Psoas muscle (tissue), 8 donors: ENCODE data around the gene DCLK2. TPM values are rescaled to one million over a fixed set of nuclear protein-coding genes. Genes with fewer than 3 reads are reported as not detected.

Experiments
- ATAC-seq, 4 donors: fragments of 200-7000 bp; cut with Tn5 transposase; one replicate each; pipeline ENCODE4 v1.9.1; 2020; ENCODE audit warnings: moderate library complexity in 3 of 4, mild to moderate bottlenecking in 2 of 4
- DNase-seq, 2 donors: peaks; one replicate each; pipeline ENCODE4 v3.0.0-alpha.2; 2020
- H3K27ac ChIP-seq: fragments of 200-600 bp; one replicate; pipeline ENCODE4 v1.8.0; 2022
- H3K27me3 ChIP-seq, 3 donors: fragments of 200-600 bp in 1 of 3; one replicate each; pipeline versions ENCODE4 v1.6.1 to v1.8.0; 2013 to 2022; ENCODE audit warnings: low read length in 2 of 3, mild to moderate bottlenecking in 2 of 3, moderate library complexity in 1 of 3; ENCODE audit not compliant: insufficient read depth in 3 of 3
- H3K36me3 ChIP-seq, 2 donors: fragments of 200-600 bp in 1 of 2; one replicate each; pipeline versions ENCODE4 v1.6.1 to v1.8.0; 2013 to 2022; ENCODE audit warnings: low read depth in 1 of 2, mild to moderate bottlenecking in 1 of 2, moderate library complexity in 1 of 2; ENCODE audit not compliant: insufficient read depth in 1 of 2
- H3K4me1 ChIP-seq: fragments of 200-600 bp; one replicate; pipeline ENCODE4 v1.8.0; 2022
- H3K4me3 ChIP-seq: fragments of 200-600 bp; one replicate; pipeline ENCODE4 v1.8.0; 2022; ENCODE audit warnings: mild to moderate bottlenecking
- H3K9me3 ChIP-seq: fragments of 200-600 bp; one replicate; pipeline ENCODE4 v1.8.0; 2022
- WGBS, 3 donors: extraction: QIAGEN DNeasy Blood & Tissue Kit; methylation state at CpG; one replicate each; pipeline versions ENCODE4 v1.1.6 to v1.1.7; 2013; 5-methylcytosine and 5-hydroxymethylcytosine counted together
- intact Hi-C, 2 donors: fragments of 100-400 bp; cut with DNase I; formaldehyde crosslinking; loops; one replicate each; pipeline versions ENCODE4 v1.11.0 to v1.14.2; 2022
- polyA plus RNA-seq, 3 donors: library from polyadenylated mRNA; stranded (reverse); fragments of 200-250 nt; gene quantifications; one replicate each; pipeline ENCODE4 v1.2.3, GENCODE V29; 2013
- total RNA-seq, 4 donors: library from RNA; stranded (reverse); fragmentation: NEBNext Ultra II Directional in 2 of 4; extraction: Animal tissue kit (Norgen Biotek cat#: 25700) in 2 of 4; gene quantifications; one replicate each; pipeline versions ENCODE4 v1.2.1 to v1.2.4, GENCODE V29; 2021 to 2023
- TF ChIP-seq, protein P1 (sequence below): fragments of 200-600 bp; IDR thresholded peaks from one replicate; pipeline ENCODE4 v1.8.0; 2022; ENCODE audit warnings: antibody characterized with exemption
- donor health status: healthy with polysubstance abuse.
- donor health status: DM: no; HTN: no; CAD: no; lungs with moderate emphysema.
- donor health status: Bipolar disorder and iron deficiency.
- donor health status: healthy.
- donor health status: DM: yes; HTN: yes; CAD: no.
- donor health status: DM: no; HTN: no; CAD: no.
- donor health status: DM: no; HTN: no; CAD: no.
- donor health status: DM: yes; HTN: yes; CAD: no.

Gene DCLK2
- total and polyA plus RNA-seq, 7 donors, result 0.18 to 1.7 (median 0.78) TPM

DNA sequence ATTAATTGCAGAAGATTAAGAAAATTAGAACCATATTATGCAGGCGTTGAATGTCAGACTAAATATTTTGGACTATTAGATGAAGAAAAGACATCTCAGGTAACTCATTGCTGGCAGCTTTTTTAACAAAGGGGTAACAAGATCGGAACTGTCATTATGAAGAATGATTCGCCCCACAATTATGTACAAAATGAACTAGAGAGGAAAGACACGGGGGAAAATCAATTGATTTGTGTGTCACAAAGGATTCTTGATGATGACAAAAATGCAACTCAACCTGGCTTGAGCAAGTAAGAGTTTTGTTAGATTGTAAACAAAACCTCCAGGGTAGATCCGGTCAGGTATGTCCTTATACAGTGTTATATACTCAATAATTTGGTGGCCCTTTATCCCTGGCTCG, 12.5 kb upstream of the DCLK2 start:
- TF ChIP-seq, protein P1, sequence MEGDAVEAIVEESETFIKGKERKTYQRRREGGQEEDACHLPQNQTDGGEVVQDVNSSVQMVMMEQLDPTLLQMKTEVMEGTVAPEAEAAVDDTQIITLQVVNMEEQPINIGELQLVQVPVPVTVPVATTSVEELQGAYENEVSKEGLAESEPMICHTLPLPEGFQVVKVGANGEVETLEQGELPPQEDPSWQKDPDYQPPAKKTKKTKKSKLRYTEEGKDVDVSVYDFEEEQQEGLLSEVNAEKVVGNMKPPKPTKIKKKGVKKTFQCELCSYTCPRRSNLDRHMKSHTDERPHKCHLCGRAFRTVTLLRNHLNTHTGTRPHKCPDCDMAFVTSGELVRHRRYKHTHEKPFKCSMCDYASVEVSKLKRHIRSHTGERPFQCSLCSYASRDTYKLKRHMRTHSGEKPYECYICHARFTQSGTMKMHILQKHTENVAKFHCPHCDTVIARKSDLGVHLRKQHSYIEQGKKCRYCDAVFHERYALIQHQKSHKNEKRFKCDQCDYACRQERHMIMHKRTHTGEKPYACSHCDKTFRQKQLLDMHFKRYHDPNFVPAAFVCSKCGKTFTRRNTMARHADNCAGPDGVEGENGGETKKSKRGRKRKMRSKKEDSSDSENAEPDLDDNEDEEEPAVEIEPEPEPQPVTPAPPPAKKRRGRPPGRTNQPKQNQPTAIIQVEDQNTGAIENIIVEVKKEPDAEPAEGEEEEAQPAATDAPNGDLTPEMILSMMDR, result no peak
- Histone ChIP-seq H3K27me3 (no peaks in the 10 kb centered on the region), H3K9me3 (no peaks in the 10 kb centered on the region), H3K36me3 (no peaks in the 10 kb centered on the region), H3K4me3 (no peak overlapping the region), H3K27ac (no peak overlapping the region), H3K4me1 (no peaks in the 10 kb centered on the region)
- intact Hi-C loops, result no loop called here
- WGBS, 3 donors, result 84 to 87% (median 85%) methylated on average over 6 of the region's 6 CpGs
- no peak for ATAC-seq
- no peak for DNase-seq

GRCh38 chr4:150067859-150068258, 10.4 kb upstream of the DCLK2 start:
- Histone ChIP-seq H3K27me3 (no peaks in the 10 kb centered on the region), H3K27ac (no peak overlapping the region), H3K9me3 (no peaks in the 10 kb centered on the region), H3K4me3 (no peak overlapping the region), H3K4me1 (no peaks in the 10 kb centered on the region), H3K36me3 (no peaks in the 10 kb centered on the region)
- TF ChIP-seq, protein P1, result no peak
- WGBS, 3 donors, result 32 to 60% (median 48%) methylated on average over 3 of the region's 3 CpGs
- intact Hi-C loops, result no loop called here
- ATAC-seq (no peak), DNase-seq (no peak)

DNA sequence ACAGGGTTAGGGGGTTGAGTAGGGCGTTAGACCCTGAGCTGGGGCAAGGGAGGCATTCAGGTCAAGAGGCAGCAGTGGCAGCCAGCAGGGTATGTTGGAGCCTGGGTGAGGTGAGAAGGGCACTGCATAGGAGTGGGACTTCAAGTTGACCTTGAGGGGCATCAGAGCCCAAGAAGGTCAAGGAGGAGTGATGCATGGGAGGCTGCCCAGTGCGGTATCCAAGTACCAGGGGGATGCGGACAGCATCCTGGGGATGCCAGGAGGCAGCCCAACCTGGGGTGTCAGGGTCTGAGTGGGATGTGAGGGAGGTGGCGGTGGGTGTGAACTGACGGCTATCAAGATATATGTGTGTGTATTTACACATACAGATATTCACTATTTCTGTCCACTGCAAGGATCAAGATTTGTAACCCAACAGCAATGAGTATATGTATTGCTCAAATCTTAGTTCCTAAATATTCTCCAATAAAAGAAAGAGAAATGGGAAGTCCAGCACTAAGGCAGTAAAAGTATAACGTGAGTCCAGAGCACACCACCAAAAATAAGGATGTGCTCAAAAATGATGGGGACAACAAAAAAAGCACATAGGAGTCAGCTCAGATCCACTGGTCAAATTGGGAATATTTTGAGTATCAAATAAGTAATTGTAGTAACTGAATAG, 9.8 kb upstream of the DCLK2 start:
- intact Hi-C loops, result no loop called here
- TF ChIP-seq, protein P1, result no peak

DNA sequence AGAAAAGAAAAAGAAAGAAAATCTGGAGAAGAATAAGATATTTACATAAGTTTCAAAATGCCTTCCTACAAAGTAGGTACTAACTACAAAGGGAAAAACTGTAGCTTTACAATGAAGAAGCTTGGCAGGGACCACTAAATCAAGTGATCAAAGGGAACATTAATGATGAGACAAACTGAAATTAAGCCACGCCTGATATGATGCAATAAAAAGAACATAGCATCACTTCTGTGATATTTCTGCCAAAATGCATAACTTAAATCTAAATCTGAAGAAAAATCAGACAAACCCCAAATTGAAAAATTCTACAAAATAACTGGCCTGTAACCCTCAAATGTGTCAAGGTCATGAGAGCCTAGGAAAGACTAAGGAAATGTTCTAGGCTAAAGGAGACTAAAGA, 8.9 kb upstream of the DCLK2 start:
- no peak for ATAC-seq
- Histone ChIP-seq H3K27me3 (no peaks in the 10 kb centered on the region), H3K4me3 (no peak overlapping the region), H3K27ac (no peak overlapping the region), H3K4me1 (no peaks in the 10 kb centered on the region), H3K36me3 (no peaks in the 10 kb centered on the region), H3K9me3 (no peaks in the 10 kb centered on the region)
- WGBS, 3 donors, result 3 to 50% (median 46%) methylated on average over 1 of the region's 1 CpG
- intact Hi-C loops, result no loop called here
- DNase-seq, result no peak
- TF ChIP-seq, protein P1, result no peak

More for the DNA sequence above, 9.8 kb upstream of the DCLK2 start:
- DNase-seq, result no peak
- WGBS, 3 donors, result 77 to 86% (median 85%) methylated on average over 6 of the region's 6 CpGs
- Histone ChIP-seq H3K27me3 (no peaks in the 10 kb centered on the region), H3K9me3 (no peaks in the 10 kb centered on the region), H3K4me3 (no peak overlapping the region), H3K27ac (no peak overlapping the region), H3K4me1 (no peaks in the 10 kb centered on the region), H3K36me3 (no peaks in the 10 kb centered on the region)
- ATAC-seq, result no peak
